ENCODE measurements around the gene XCR1.

DNA sequence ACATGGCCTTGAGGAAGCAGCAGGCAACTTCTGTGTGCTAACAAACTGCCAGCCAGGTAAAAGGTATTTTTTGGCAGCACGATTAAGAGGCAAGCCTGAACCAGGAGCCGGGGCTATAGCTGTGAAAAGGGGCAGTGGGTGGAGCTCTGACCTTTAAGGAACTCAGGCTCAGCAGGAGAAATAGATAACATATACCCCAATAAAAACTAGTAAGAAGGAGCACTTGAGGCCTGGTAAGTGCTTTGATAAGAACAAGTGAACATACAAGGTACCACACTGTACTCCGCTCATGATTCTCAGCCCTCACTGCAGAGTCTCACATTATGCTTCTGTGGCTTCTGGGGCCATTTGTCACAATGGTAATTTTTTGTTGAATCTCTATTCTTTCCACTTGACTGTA lies 37.1 kb downstream of the XCR1 start:
- TF ChIP-seq CTCF (IDR thresholded peaks at IDR 0.05; ENCODE audit: control extremely low read depth in 1 of 3, insufficient read depth in 1 of 3, low read depth in 1 of 3, low read length in 3 of 3): no peak
- TF ChIP-seq CHD1 (IDR thresholded peaks at IDR 0.05; ENCODE audit: low read depth, low read length): no peak
- TF ChIP-seq ZNF274 (IDR thresholded peaks at IDR 0.05; ENCODE audit: borderline replicate concordance, extremely low read depth, low read length): no peak
- no peak for TF ChIP-seq CBX8 (IDR thresholded peaks at IDR 0.05; ENCODE audit: borderline replicate concordance, low read depth, low read length)
- no peak for TF ChIP-seq JUND (IDR thresholded peaks at IDR 0.05; ENCODE audit: low read length)
- no peak for TF ChIP-seq ATF3 (IDR thresholded peaks at IDR 0.05; ENCODE audit: insufficient read depth, low read depth, low read length)
- no peak for TF ChIP-seq MAFK (IDR thresholded peaks at IDR 0.05; ENCODE audit: low read depth, low read length)
- TF ChIP-seq CBX5 (IDR thresholded peaks at IDR 0.05; ENCODE audit: low read depth, low read length): no peak
- no peak for TF ChIP-seq HDAC2 (IDR thresholded peaks at IDR 0.05; ENCODE audit: borderline replicate concordance in 1 of 2, low read depth in 2 of 2, low read length in 2 of 2)

Measured in H1 (cell line).